ENCODE results near the gene RBP2.

The RBP2 gene

GRCh38 chr3:139493826-139494385 is 17.6 kb upstream of the RBP2 start:
- Histone ChIP-seq H2AFZ (ENCODE audit: low read length) (no peak overlapping the region), H3K9me3 (ENCODE audit: low read length) (no peaks in the 10 kb centered on the region), H3K27me3 (ENCODE audit: insufficient read depth, low read length) (no peaks in the 10 kb centered on the region), H3K79me2 (ENCODE audit: insufficient read depth, low read length) (no peaks in the 10 kb centered on the region), H3F3A (ENCODE audit: insufficient read depth, low read length) (no peaks in the 10 kb centered on the region), H3K9ac (ENCODE audit: low read length) (no peak overlapping the region), H3K4me1 (ENCODE audit: insufficient read depth, low read length, severe bottlenecking) (no peaks in the 10 kb centered on the region), H3K27ac (ENCODE audit: low read depth, low read length, poor library complexity, severe bottlenecking) (no peak overlapping the region), H3K9me2 (ENCODE audit: low read depth, low read length) (no peaks in the 10 kb centered on the region), H3K4me3 (ENCODE audit: low read depth, low read length, poor library complexity, severe bottlenecking) (no peak overlapping the region), H4K20me1 (ENCODE audit: insufficient read depth, low read length) (no peaks in the 10 kb centered on the region), H3K4me2 (ENCODE audit: low read length) (no peak overlapping the region), H3K36me3 (ENCODE audit: insufficient read depth, low read length) (no peaks in the 10 kb centered on the region)
- TF ChIP-seq CTCF (IDR thresholded peaks at IDR 0.05; ENCODE audit: low read length) (no peak), EZH2 (IDR thresholded peaks at IDR 0.05; ENCODE audit: borderline replicate concordance, low read length) (no peak)

- H3K79me2 ChIP-seq (ENCODE audit: insufficient read depth, low read length), result no peaks in the 10 kb centered on the region
- H3K27me3 ChIP-seq (ENCODE audit: insufficient read depth, low read length), result no peaks in the 10 kb centered on the region
- no peak overlapping the region for H3K4me3 ChIP-seq (ENCODE audit: low read depth, low read length, poor library complexity, severe bottlenecking)
- H3K36me3 ChIP-seq (ENCODE audit: insufficient read depth, low read length), result no peaks in the 10 kb centered on the region
- no peak overlapping the region for H2AFZ ChIP-seq (ENCODE audit: low read length)
- no peaks in the 10 kb centered on the region for H3F3A ChIP-seq (ENCODE audit: insufficient read depth, low read length)
- H3K4me1 ChIP-seq (ENCODE audit: insufficient read depth, low read length, severe bottlenecking), result no peaks in the 10 kb centered on the region
- H3K4me2 ChIP-seq (ENCODE audit: low read length), result no peak overlapping the region
- TF ChIP-seq EZH2 (IDR thresholded peaks at IDR 0.05; ENCODE audit: borderline replicate concordance, low read length) (no peak), CTCF (IDR thresholded peaks at IDR 0.05; ENCODE audit: low read length) (no peak)
- no peaks in the 10 kb centered on the region for H3K9me2 ChIP-seq (ENCODE audit: low read depth, low read length)
- no peaks in the 10 kb centered on the region for H4K20me1 ChIP-seq (ENCODE audit: insufficient read depth, low read length)
- no peaks in the 10 kb centered on the region for H3K9me3 ChIP-seq (ENCODE audit: low read length)
- no peak overlapping the region for H3K9ac ChIP-seq (ENCODE audit: low read length)
- no peak overlapping the region for H3K27ac ChIP-seq (ENCODE audit: low read depth, low read length, poor library complexity, severe bottlenecking)
Observed at GRCh38 chr3:139491966-139492365, 15.7 kb upstream of the RBP2 start.

- no peaks in the 10 kb centered on the region for H3K4me1 ChIP-seq (ENCODE audit: insufficient read depth, low read length, severe bottlenecking)
- no peak overlapping the region for H3K27ac ChIP-seq (ENCODE audit: low read depth, low read length, poor library complexity, severe bottlenecking)
- H3K36me3 ChIP-seq (ENCODE audit: insufficient read depth, low read length), result no peaks in the 10 kb centered on the region
- no peak overlapping the region for H3K4me3 ChIP-seq (ENCODE audit: low read depth, low read length, poor library complexity, severe bottlenecking)
- no peaks in the 10 kb centered on the region for H4K20me1 ChIP-seq (ENCODE audit: insufficient read depth, low read length)
- no peaks in the 10 kb centered on the region for H3F3A ChIP-seq (ENCODE audit: insufficient read depth, low read length)
- no peaks in the 10 kb centered on the region for H3K9me3 ChIP-seq (ENCODE audit: low read length)
- no peak overlapping the region for H2AFZ ChIP-seq (ENCODE audit: low read length)
- no peak overlapping the region for H3K4me2 ChIP-seq (ENCODE audit: low read length)
- no peaks in the 10 kb centered on the region for H3K9me2 ChIP-seq (ENCODE audit: low read depth, low read length)
- no peak overlapping the region for H3K9ac ChIP-seq (ENCODE audit: low read length)
- no peaks in the 10 kb centered on the region for H3K27me3 ChIP-seq (ENCODE audit: insufficient read depth, low read length)
- H3K79me2 ChIP-seq (ENCODE audit: insufficient read depth, low read length), result no peaks in the 10 kb centered on the region
- TF ChIP-seq EZH2 (IDR thresholded peaks at IDR 0.05; ENCODE audit: borderline replicate concordance, low read length) (no peak), CTCF (IDR thresholded peaks at IDR 0.05; ENCODE audit: low read length) (no peak)
Observed at GRCh38 chr3:139491027-139491700, 14.8 kb upstream of the RBP2 start.
